Panc1 (cell line): ENCODE data around the gene AMFR. TPM values are rescaled to one million over a fixed set of nuclear protein-coding genes. Genes with fewer than 3 reads are reported as not detected.
"Not testable (repeated sequence)": the region's sequence is repeated elsewhere in the genome, so short reads cannot be mapped to it uniquely, and the experiment has no call there.

ENCODE experiments used
- ATAC-seq: fragments of 200-7000 bp; cut with Tn5 transposase; 2 replicates; pipeline ENCODE4 v1.9.1; 2020; ENCODE audit warnings: mild to moderate bottlenecking, moderate library complexity
- BruUV-seq: library from RNA; stranded (reverse); fragments of 400-500 nt; replicated peaks from 2 replicates; lab custom pipeline; 2021; lab: Mats Ljungman, UMichigan
- CTCF ChIA-PET: fragments of 300-600 bp; sonication (Branson Sonifier 250); formaldehyde crosslinking; loops from one replicate; lab custom pipeline; 2022; ENCODE audit warnings: antibody characterized with exemption; lab: Charles Lee
- POLR2A ChIA-PET: fragments of 300-600 bp; sonication (Branson Sonifier 250); formaldehyde crosslinking; loops from one replicate; lab custom pipeline; 2022; ENCODE audit warnings: antibody characterized with exemption; lab: Charles Lee
- DNase-seq: peaks from one replicate; pipeline ENCODE4 v3.0.0-alpha.2; 2010; ENCODE audit warnings: low read depth, low spot score
- H3K27ac ChIP-seq: 2 replicates; pipeline ENCODE4 v1.5.1; 2011; ENCODE audit warnings: mild to moderate bottlenecking, low read length, inconsistent platforms
- H3K27me3 ChIP-seq: fragments of 200-500 bp; sonication (Bioruptor generic); 2 replicates; pipeline ENCODE4 v1.6.0; 2014; ENCODE audit warnings: low read length, inconsistent platforms; ENCODE audit not compliant: control insufficient read depth, insufficient read depth
- H3K36me3 ChIP-seq: fragments of 200-500 bp; sonication (Bioruptor generic); 2 replicates; pipeline ENCODE4 v1.5.1; 2014; ENCODE audit warnings: inconsistent platforms, mild to moderate bottlenecking, low read length, moderate library complexity; ENCODE audit not compliant: control insufficient read depth, insufficient read depth
- H3K4me1 ChIP-seq: 2 replicates; pipeline ENCODE4 v1.5.1; 2011; ENCODE audit warnings: inconsistent platforms, mild to moderate bottlenecking, low read length, moderate library complexity; ENCODE audit not compliant: control insufficient read depth, insufficient read depth
- H3K4me3 ChIP-seq, 2 experiments: 2 replicates each; pipeline ENCODE4 v1.5.1; 2011 to 2012; ENCODE audit warnings: low read depth in 2 of 2, low read length in 2 of 2, mild to moderate bottlenecking in 2 of 2, inconsistent platforms in 1 of 2, moderate library complexity in 1 of 2
- H3K9me3 ChIP-seq: fragments of 200-500 bp; sonication (Bioruptor generic); 2 replicates; pipeline ENCODE4 v1.5.1; 2014; ENCODE audit warnings: low read depth, mild to moderate bottlenecking, inconsistent platforms, low read length, moderate library complexity; ENCODE audit not compliant: control insufficient read depth, insufficient read depth
- CTCF ChIP-seq: fragments of 450-650 bp; IDR thresholded peaks from 2 replicates; pipeline ENCODE4 v1.5.1; 2017; ENCODE audit warnings: mild to moderate bottlenecking
- POLR2AphosphoS5 ChIP-seq: IDR thresholded peaks from 2 replicates; pipeline ENCODE4 v1.6.1; 2012; ENCODE audit warnings: mild to moderate bottlenecking, low read depth, low read length, moderate library complexity
- REST ChIP-seq, 2 experiments: IDR thresholded peaks; 2 replicates each; pipeline ENCODE4 v1.6.1; 2011 to 2012; ENCODE audit warnings: low read depth in 2 of 2, control low read depth in 1 of 2, low read length in 1 of 2, mild to moderate bottlenecking in 1 of 2, moderate library complexity in 1 of 2; ENCODE audit not compliant: insufficient read depth in 1 of 2
- SIN3A ChIP-seq: IDR thresholded peaks from 2 replicates; pipeline ENCODE4 v1.6.1; 2012; ENCODE audit warnings: low read depth, mild to moderate bottlenecking, low read length, moderate library complexity, borderline replicate concordance; ENCODE audit not compliant: insufficient read depth
- TCF7L2 ChIP-seq: IDR thresholded peaks from 2 replicates; pipeline ENCODE4 v1.6.1; 2011; ENCODE audit warnings: mild to moderate bottlenecking, low read depth, low read length, inconsistent platforms
- in situ Hi-C: cut with HindIII; loops from 2 replicates; pipeline ENCODE4 v1.10.0; 2016; ENCODE audit warnings: low sequenced_read_pairs, low pct_unique_long_range_greater_than_20kb
- intact Hi-C: fragments of 100-400 bp; cut with micrococcal nuclease; formaldehyde crosslinking; loops from one replicate; pipeline ENCODE4 v1.10.0; 2022; ENCODE audit not compliant: unreplicated experiment
- total RNA-seq: library from RNA; stranded (reverse); gene quantifications from one replicate; pipeline ENCODE4 v1.2.1, GENCODE V29; 2021; ENCODE audit not compliant: unreplicated experiment

The AMFR gene
- total RNA-seq, 1 experiment from 2014 or later = 89.6 TPM

GRCh38 chr16:56399486-56399885 lies 25.9 kb downstream of the AMFR start:
- BruUV-seq = no TSS peak
- POLR2A ChIA-PET = interaction anchor here (0.6 kb wide), 1 partner anchor 127 kb away, joined by 9 read pairs; no protein-coding TSS in a partner anchor
- H3K9me3 ChIP-seq = no peaks in the 10 kb centered on the region
- intact Hi-C loops (no loop called here), in situ Hi-C loops (no loop called here)
- CTCF ChIA-PET = no interaction called here
- H3K4me3 ChIP-seq = no peak overlapping the region
- ATAC-seq = no peak
- peaks cover 17% of the 10 kb centered on the region for H3K36me3 ChIP-seq
- H3K27ac ChIP-seq = no peak overlapping the region
- H3K4me1 ChIP-seq = no peaks in the 10 kb centered on the region
- H3K27me3 ChIP-seq = no peaks in the 10 kb centered on the region
- TF ChIP-seq POLR2AphosphoS5 (no peak), SIN3A (no peak), TCF7L2 (no peak), REST (IDR thresholded peaks at IDR 0.05; ENCODE audit: insufficient read depth in 1 of 2, low read depth in 2 of 2, low read length in 1 of 2) (no peak)
- DNase-seq = no peak

GRCh38 chr16:56399047-56399446 lies 26.3 kb downstream of the AMFR start:
- POLR2A ChIA-PET = no interaction called here
- ATAC-seq = no peak
- Histone ChIP-seq H3K27me3 (no peaks in the 10 kb centered on the region), H3K4me1 (no peaks in the 10 kb centered on the region), H3K27ac (no peak overlapping the region), H3K4me3 (no peak overlapping the region), H3K9me3 (no peaks in the 10 kb centered on the region), H3K36me3 (peaks cover 15% of the 10 kb centered on the region)
- in situ Hi-C loops (no loop called here), intact Hi-C loops (no loop called here)
- no TSS peak for BruUV-seq
- no peak for TF ChIP-seq REST (IDR thresholded peaks at IDR 0.05; ENCODE audit: insufficient read depth in 1 of 2, low read depth in 2 of 2, low read length in 1 of 2)
- TF ChIP-seq SIN3A = no peak
- no peak for TF ChIP-seq CTCF
- TF ChIP-seq POLR2AphosphoS5 = no peak
- TF ChIP-seq TCF7L2 = no peak
- CTCF ChIA-PET = no interaction called here
- DNase-seq = no peak

GRCh38 chr16:56396724-56397123 lies 28.6 kb downstream of the AMFR start:
- H3K36me3 ChIP-seq, DNase-seq, ATAC-seq, H3K27ac ChIP-seq, H3K4me1 ChIP-seq, H3K9me3 ChIP-seq, CTCF ChIA-PET, BruUV-seq, intact Hi-C loops, in situ Hi-C loops, H3K4me3 ChIP-seq, POLR2A ChIA-PET, H3K27me3 ChIP-seq: not testable (repeated sequence)
